ENCODE results near the gene BST2. TPM values are rescaled to one million over a fixed set of nuclear protein-coding genes. Genes with fewer than 3 reads are reported as not detected.

The BST2 gene
- total and polyA plus RNA-seq, 9 donors = 4.7 to 9.3 (median 6.1) TPM

- peak overlapping the region; percentile 57 for H3K4me3 ChIP-seq (ENCODE audit: low read length)
- H3K9me3 ChIP-seq (replicated peaks; ENCODE audit: control insufficient read depth, low read depth, low read length) = no peaks in the 10 kb centered on the region
- H3K4me1 ChIP-seq (ENCODE audit: control insufficient read depth, insufficient read depth, low read length) = peaks cover 23% of the 10 kb centered on the region
- H3K36me3 ChIP-seq (ENCODE audit: control insufficient read depth, insufficient read depth, low read length) = peaks cover 5% of the 10 kb centered on the region
- H3K27ac ChIP-seq (ENCODE audit: low read length) = peak overlapping the region; percentile 89
- H3K27me3 ChIP-seq (ENCODE audit: control insufficient read depth, insufficient read depth, low read length) = no peaks in the 10 kb centered on the region
- no peak for DNase-seq
- WGBS (ENCODE audit: insufficient coverage) = 100% methylated on average over 2 of the region's 7 CpGs
These were observed 695 bp downstream of the BST2 start for GRCh38 chr19:17404621-17405249.

- peak overlapping the region; percentile 35 for H3K27ac ChIP-seq (ENCODE audit: low read length)
- H3K4me3 ChIP-seq (ENCODE audit: low read length) = peak overlapping the region; percentile 57
- WGBS (ENCODE audit: insufficient coverage) = 80% methylated on average over 2 of the region's 6 CpGs
These were observed 1.4 kb downstream of the BST2 start for GRCh38 chr19:17404015-17404414.

GRCh38 chr19:17402982-17403855 is 2.2 kb downstream of the BST2 start:
- peak overlapping the region; percentile 57 for H3K4me3 ChIP-seq (ENCODE audit: low read length)
- WGBS (ENCODE audit: insufficient coverage) = 28% methylated on average over 25 of the region's 36 CpGs
- H3K9me3 ChIP-seq (replicated peaks; ENCODE audit: control insufficient read depth, low read depth, low read length) = no peaks in the 10 kb centered on the region
- no peak overlapping the region for H3K27ac ChIP-seq (ENCODE audit: low read length)
- no peaks in the 10 kb centered on the region for H3K27me3 ChIP-seq (ENCODE audit: control insufficient read depth, insufficient read depth, low read length)
- H3K36me3 ChIP-seq (ENCODE audit: control insufficient read depth, insufficient read depth, low read length) = peaks cover 5% of the 10 kb centered on the region
- H3K4me1 ChIP-seq (ENCODE audit: control insufficient read depth, insufficient read depth, low read length) = peaks cover 23% of the 10 kb centered on the region
- DNase-seq = no peak

More at GRCh38 chr19:17404015-17404414, 1.4 kb downstream of the BST2 start:
- Histone ChIP-seq H3K9me3 (replicated peaks; ENCODE audit: control insufficient read depth, low read depth, low read length) (no peaks in the 10 kb centered on the region), H3K4me1 (ENCODE audit: control insufficient read depth, insufficient read depth, low read length) (peaks cover 23% of the 10 kb centered on the region), H3K27me3 (ENCODE audit: control insufficient read depth, insufficient read depth, low read length) (no peaks in the 10 kb centered on the region), H3K36me3 (ENCODE audit: control insufficient read depth, insufficient read depth, low read length) (peaks cover 5% of the 10 kb centered on the region)
- no peak for DNase-seq

GRCh38 chr19:17401628-17402027 is 3.8 kb downstream of the BST2 start:
- Histone ChIP-seq H3K9me3 (replicated peaks; ENCODE audit: control insufficient read depth, low read depth, low read length) (no peaks in the 10 kb centered on the region), H3K27ac (ENCODE audit: low read length) (no peak overlapping the region), H3K4me3 (ENCODE audit: low read length) (no peak overlapping the region), H3K27me3 (ENCODE audit: control insufficient read depth, insufficient read depth, low read length) (no peaks in the 10 kb centered on the region), H3K4me1 (ENCODE audit: control insufficient read depth, insufficient read depth, low read length) (peaks cover 20% of the 10 kb centered on the region), H3K36me3 (ENCODE audit: control insufficient read depth, insufficient read depth, low read length) (peaks cover 5% of the 10 kb centered on the region)
- DNase-seq = no peak
- WGBS (ENCODE audit: insufficient coverage) = 84% methylated on average over 6 of the region's 6 CpGs

- Histone ChIP-seq H3K27me3 (ENCODE audit: control insufficient read depth, insufficient read depth, low read length) (no peaks in the 10 kb centered on the region), H3K4me3 (ENCODE audit: low read length) (no peak overlapping the region), H3K36me3 (ENCODE audit: control insufficient read depth, insufficient read depth, low read length) (peaks cover 5% of the 10 kb centered on the region), H3K9me3 (replicated peaks; ENCODE audit: control insufficient read depth, low read depth, low read length) (no peaks in the 10 kb centered on the region), H3K4me1 (ENCODE audit: control insufficient read depth, insufficient read depth, low read length) (peaks cover 2% of the 10 kb centered on the region), H3K27ac (ENCODE audit: low read length) (no peak overlapping the region)
- WGBS (ENCODE audit: insufficient coverage) = 53% methylated on average over 5 of the region's 8 CpGs
- no peak for DNase-seq
These were observed 6.4 kb downstream of the BST2 start for GRCh38 chr19:17398902-17399527.

- Histone ChIP-seq H3K4me1 (ENCODE audit: control insufficient read depth, insufficient read depth, low read length) (peaks cover 12% of the 10 kb centered on the region), H3K9me3 (replicated peaks; ENCODE audit: control insufficient read depth, low read depth, low read length) (no peaks in the 10 kb centered on the region), H3K4me3 (ENCODE audit: low read length) (no peak overlapping the region), H3K36me3 (ENCODE audit: control insufficient read depth, insufficient read depth, low read length) (no peaks in the 10 kb centered on the region), H3K27ac (ENCODE audit: low read length) (no peak overlapping the region), H3K27me3 (ENCODE audit: control insufficient read depth, insufficient read depth, low read length) (peaks cover 8% of the 10 kb centered on the region)
- DNase-seq = peak; percentile 77
- WGBS (ENCODE audit: insufficient coverage) = 37% methylated on average over 18 of the region's 19 CpGs
These were observed 10.5 kb downstream of the BST2 start for GRCh38 chr19:17394891-17395415.

- H3K9me3 ChIP-seq (replicated peaks; ENCODE audit: control insufficient read depth, low read depth, low read length) = no peaks in the 10 kb centered on the region
- H3K27ac ChIP-seq (ENCODE audit: low read length) = no peak within 1 kb of the TSS
- H3K36me3 ChIP-seq (ENCODE audit: control insufficient read depth, insufficient read depth, low read length) = no peaks in the 10 kb centered on the region
- no peak for DNase-seq
- peaks cover 12% of the 10 kb centered on the region for H3K4me1 ChIP-seq (ENCODE audit: control insufficient read depth, insufficient read depth, low read length)
- H3K27me3 ChIP-seq (ENCODE audit: control insufficient read depth, insufficient read depth, low read length) = peaks cover 11% of the 10 kb centered on the region
- WGBS (ENCODE audit: insufficient coverage) = 36% methylated on average over 41 of the region's 41 CpGs
- H3K4me3 ChIP-seq (ENCODE audit: low read length) = no peak within 1 kb of the TSS
These were observed 11.5 kb downstream of the BST2 start, which contains the start of gene CCDC194 for GRCh38 chr19:17393914-17394313. Gene CCDC194, minus strand, starts transcription at chr19:17394196. Its CDS starts 38 bp downstream, at chr19:17394158.

GRCh38 chr19:17393002-17393401 is 12.4 kb downstream of the BST2 start:
- WGBS (ENCODE audit: insufficient coverage) = 88% methylated on average over 1 of the region's 2 CpGs
- H3K9me3 ChIP-seq (replicated peaks; ENCODE audit: control insufficient read depth, low read depth, low read length) = no peaks in the 10 kb centered on the region
- H3K36me3 ChIP-seq (ENCODE audit: control insufficient read depth, insufficient read depth, low read length) = no peaks in the 10 kb centered on the region
- DNase-seq = no peak
- H3K27me3 ChIP-seq (ENCODE audit: control insufficient read depth, insufficient read depth, low read length) = peaks cover 17% of the 10 kb centered on the region
- no peak overlapping the region for H3K4me3 ChIP-seq (ENCODE audit: low read length)
- peaks cover 12% of the 10 kb centered on the region for H3K4me1 ChIP-seq (ENCODE audit: control insufficient read depth, insufficient read depth, low read length)
- no peak overlapping the region for H3K27ac ChIP-seq (ENCODE audit: low read length)

GRCh38 chr19:17391371-17392151 is 13.9 kb downstream of the BST2 start:
- no peak for DNase-seq
- Histone ChIP-seq H3K4me1 (ENCODE audit: control insufficient read depth, insufficient read depth, low read length) (peaks cover 12% of the 10 kb centered on the region), H3K4me3 (ENCODE audit: low read length) (peak overlapping the region; percentile 16), H3K36me3 (ENCODE audit: control insufficient read depth, insufficient read depth, low read length) (no peaks in the 10 kb centered on the region), H3K27ac (ENCODE audit: low read length) (no peak overlapping the region), H3K9me3 (replicated peaks; ENCODE audit: control insufficient read depth, low read depth, low read length) (no peaks in the 10 kb centered on the region), H3K27me3 (ENCODE audit: control insufficient read depth, insufficient read depth, low read length) (peaks cover 17% of the 10 kb centered on the region)
- 21% methylated on average over 8 of the region's 26 CpGs for WGBS (ENCODE audit: insufficient coverage)
